GM18508 (cell line): Measurements from ENCODE around the gene MESP1.

Source experiments
- ATAC-seq: cut with Tn5 transposase; IDR thresholded peaks from one replicate; pipeline ENCODE4 v1.9.1; 2021; ENCODE audit warnings: moderate number of reproducible peaks; ENCODE audit not compliant: insufficient read depth, unreplicated experiment

Gene MESP1

DNA sequence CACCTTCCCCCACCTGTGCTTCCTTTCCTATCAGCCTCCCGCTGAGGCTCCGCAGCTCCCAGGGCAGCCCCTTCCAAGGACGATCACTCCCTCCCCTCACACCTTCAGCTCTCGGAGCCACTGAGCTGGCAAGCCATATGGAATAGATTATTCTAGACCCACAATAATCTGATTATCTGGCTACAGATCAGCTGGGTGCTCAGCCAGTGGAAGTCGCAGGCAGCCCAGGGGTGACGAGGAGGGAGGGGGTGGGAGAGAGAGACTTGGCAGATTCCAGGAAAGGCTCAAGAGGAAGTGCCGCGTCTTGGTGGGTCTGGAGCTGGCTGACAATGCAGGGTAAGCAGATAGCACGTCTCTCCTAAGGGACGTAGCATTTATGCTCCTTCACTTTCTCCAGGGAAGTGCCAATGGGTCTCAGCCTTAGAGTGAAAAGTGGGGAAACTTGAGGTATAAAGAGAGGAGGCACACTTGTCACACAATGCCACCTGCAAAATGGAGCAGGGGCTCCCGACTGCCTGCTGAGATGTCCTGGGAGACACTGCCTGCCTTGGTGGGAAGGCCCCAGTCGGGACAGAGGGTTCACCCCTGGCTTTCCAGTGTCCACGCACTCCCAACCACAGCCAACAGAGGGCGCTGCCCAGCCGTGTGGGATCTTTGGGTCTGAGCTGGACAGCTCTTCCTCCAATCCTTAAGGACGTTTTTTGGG lies 9.4 kb upstream of the MESP1 start:
- no peak for ATAC-seq

DNA sequence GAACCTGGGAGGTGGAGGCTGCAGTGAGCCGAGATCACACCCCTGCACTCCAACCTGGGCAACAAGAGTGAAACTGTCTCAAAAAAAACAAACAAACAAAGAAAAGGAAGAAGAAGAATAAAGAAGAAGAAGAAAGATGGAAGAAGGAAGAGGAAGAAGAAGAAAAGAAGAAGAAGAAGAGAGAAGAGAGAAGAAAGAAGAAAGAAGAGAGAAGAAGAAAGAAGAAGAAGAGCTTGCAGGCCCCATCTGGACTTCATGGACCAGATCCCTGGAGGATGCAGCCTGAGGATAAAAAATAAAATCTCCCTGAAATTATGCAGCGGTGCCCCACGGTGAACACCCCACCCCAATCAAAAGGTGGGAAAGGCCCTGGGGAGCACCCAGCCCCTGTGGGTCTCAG lies 8.8 kb upstream of the MESP1 start:
- ATAC-seq = no peak

DNA sequence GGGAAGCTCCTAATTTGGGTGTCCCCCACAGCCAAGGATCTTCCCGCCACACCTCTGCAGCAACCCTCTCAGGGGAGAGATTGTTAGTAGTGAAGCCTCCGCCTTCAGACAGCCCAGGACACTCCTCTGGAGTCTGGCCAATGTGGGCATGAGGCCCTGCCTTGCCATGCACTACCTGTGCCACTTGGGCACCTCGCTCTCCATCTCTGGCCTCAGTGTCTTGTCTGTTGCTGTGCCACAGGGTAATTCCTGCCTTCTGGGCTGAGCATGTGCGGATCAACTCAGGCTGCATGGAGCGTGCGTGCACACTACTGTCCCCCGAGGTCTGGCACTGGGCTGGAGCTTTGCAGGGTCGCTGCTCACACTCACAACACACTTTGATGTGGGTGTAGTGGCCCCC lies 7.9 kb upstream of the MESP1 start:
- no peak for ATAC-seq

DNA sequence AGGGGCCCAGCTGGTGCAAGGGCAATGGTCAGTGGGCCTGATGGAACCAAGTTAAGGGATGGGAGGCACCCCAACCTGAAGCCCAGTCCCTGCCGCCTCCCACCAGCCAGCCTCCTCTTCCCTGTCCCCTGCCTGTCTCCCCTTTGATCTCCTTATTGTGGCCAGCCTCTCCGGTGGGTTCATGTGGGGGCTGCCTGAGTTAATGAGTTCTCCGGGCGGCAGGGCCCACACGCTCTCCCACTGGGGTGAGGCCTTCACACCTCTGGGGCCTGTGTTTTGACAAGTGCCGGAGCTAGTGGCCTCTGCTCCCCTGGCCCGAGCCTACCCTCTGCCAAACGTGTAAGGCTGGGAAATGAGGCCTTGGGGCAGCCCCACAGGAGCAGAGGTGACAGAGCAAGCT lies 7.2 kb upstream of the MESP1 start:
- ATAC-seq = no peak

DNA sequence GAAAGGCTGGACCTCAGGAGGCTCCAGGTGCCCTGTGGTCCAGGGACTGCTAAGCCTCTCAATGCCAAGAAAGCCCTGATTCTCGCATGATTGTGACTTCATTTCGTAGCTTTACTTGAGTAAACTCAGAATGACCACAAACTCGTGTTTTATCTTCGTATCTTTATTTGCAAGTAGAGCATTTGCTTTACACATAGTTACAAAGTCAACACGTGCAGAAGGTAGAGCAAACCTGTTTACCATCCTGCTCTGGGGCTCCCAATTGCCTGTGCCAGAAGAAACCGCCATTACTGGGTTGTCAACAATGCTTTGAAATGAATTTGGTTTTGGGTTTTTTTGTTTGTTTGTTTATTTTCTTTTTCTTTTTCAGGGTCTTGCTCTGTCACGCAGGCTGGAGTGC lies 5.8 kb upstream of the MESP1 start:
- ATAC-seq = no peak

DNA sequence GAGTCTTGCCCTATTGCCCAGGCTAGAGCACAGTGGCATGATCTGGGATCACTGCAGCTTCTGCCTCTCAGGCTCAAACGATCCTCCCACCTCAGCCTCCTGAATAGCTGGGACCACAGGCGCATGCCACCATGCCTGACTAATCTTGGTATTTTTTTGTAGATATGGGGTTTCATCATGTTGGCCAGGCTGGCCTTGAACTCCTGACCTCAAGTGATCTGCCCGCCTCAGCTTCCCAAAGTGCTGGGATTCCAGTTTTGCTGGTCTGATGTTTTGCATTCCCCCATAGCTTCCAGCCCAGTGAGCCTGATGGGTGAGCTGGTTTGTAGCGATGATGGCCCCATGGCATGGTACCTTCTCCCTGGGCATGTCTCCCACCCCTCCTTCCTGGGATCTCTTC lies 4.7 kb upstream of the MESP1 start:
- ATAC-seq = no peak

DNA sequence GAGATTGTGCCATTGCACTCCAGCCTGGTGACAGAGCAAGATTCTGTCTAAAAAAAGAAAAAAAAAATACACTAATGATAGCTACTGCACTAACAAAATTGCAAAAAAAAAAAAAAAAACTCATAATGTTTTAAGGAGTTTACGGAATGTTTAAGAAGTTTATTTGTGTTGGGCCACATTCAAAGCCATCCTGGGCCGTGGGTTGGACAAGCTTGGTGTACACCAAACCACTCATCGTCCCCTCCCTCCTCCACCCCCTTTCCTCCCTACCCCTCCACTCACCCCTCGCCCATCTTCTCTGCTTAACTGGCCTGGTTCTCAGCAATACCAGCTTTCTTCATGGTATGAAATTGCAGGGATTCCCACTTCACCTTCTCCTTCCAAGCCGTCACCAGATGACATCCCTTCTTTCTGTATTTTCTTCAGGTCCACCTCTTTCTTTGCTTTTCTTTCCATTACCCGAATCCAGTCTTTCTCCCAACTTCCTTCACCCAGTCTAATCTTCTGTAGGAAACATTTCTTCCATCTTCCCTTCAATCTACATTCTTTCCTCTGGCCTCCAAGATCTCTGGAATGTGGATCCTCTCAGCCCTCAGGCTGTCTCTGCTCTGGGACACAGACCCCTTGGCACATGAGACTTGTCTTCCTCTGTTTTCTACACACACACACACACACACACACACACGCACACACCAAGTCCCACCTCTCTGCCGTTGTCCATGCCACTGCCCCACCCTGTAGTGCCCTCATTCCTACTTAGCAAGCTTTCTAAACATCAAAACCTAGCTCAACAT lies 3.5 kb upstream of the MESP1 start:
- no peak for ATAC-seq

DNA sequence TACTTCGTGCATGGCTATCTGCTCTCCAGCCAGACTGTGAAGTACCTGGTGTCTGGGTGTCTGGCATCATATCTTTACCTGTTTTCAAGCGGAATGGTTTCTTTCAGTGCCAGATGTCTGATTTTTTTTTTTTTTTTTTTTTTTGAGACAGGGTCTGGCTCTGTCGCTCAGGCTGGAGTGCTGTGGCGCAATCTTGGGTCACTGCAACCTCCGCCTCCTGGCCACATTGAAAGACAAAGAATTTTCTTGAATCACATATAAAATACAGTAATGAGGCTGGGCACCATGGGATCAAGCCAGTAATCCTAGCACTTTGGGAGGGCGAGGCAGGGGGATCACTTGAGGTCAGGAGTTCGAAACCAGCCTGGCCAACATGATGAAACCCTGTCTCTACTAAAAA lies 2.8 kb upstream of the MESP1 start:
- no peak for ATAC-seq

DNA sequence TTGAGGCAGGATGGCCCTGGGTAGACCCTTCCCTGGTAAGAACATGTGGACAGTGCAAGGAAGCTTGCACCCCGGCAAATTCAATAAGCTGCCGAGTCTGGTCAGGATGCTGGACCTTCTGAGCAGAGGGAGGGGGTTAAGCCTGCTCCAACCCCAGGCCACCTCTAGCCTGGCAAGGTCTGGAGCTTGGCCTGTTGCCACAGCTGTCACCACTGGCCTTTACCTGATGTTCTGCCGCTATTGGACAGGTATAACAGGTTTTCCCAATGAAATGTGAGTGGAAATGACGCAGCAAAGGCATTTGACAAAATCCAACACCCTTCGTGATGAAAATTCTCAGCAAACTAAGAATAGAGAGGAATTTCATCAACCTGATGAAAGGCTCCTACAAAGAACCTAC lies 699 bp upstream of the MESP1 start:
- ATAC-seq = no peak

DNA sequence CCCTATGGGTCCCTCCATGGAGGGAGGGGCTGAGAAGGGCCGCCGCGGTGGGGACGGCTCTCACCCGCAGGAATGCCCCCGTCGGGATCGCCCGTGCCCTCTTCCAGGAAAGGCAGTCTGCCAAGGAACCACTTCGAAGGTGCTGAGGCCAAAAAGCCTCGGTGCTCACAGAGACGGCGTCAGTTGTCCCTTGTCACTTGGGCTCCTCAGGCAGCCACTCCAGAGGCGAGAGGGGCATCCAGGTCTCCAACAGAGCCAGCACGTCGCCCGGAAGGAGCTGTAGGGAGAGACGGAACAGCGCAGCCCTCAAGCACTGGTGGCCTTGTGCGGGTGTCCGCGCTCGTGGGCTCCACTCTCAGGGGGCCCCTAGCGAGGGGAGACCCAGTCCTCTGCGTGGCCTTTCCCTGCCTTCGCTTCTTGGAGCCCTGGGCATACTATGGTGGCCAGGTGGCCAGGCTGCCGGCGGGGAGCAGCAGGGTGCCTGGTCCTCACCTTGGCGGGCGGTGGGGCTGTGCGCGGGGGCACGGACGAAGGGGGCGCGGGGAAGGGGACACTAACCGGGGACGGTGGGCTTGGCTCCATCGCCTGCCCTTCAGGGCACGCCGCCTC lies 994 bp downstream of the MESP1 start:
- no peak for ATAC-seq

DNA sequence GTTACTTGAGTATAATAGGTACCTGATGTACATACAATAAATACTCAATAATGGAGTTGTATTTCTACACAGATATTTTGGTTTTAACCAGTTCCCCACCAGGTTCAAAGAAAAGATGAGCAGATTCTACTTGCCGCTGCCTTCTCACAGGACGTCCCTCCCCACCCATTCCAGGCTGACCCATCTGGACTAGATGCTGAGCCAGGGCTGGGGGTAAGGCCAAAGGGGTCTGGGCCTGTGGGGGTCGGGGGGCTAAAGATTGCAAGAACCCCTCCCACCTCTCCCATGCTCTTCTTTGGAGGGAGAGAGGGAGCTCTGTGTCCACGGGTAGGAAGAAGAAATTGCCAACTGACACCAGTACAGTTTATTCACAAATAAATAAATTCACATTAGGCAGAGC lies 1.5 kb downstream of the MESP1 start:
- ATAC-seq = no peak

DNA sequence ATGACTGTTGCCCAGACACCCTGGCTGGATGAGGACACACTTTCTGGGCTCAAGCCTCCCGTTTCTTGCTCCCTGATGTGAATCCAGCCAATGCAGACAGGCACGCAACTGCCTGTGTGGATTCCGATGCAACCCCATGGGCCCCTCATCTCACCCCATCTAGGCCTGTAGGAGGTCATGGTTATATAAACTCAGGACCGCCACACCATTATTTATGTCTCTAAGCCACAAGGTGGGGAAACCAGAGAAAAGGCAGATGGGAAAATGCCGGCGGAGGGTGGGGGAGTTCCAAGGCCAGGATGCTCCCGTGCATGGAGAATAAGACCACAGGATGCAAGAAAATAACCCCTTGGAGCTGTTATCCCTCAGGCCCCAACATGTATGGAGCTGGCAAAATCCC lies 2.0 kb downstream of the MESP1 start:
- no peak for ATAC-seq

DNA sequence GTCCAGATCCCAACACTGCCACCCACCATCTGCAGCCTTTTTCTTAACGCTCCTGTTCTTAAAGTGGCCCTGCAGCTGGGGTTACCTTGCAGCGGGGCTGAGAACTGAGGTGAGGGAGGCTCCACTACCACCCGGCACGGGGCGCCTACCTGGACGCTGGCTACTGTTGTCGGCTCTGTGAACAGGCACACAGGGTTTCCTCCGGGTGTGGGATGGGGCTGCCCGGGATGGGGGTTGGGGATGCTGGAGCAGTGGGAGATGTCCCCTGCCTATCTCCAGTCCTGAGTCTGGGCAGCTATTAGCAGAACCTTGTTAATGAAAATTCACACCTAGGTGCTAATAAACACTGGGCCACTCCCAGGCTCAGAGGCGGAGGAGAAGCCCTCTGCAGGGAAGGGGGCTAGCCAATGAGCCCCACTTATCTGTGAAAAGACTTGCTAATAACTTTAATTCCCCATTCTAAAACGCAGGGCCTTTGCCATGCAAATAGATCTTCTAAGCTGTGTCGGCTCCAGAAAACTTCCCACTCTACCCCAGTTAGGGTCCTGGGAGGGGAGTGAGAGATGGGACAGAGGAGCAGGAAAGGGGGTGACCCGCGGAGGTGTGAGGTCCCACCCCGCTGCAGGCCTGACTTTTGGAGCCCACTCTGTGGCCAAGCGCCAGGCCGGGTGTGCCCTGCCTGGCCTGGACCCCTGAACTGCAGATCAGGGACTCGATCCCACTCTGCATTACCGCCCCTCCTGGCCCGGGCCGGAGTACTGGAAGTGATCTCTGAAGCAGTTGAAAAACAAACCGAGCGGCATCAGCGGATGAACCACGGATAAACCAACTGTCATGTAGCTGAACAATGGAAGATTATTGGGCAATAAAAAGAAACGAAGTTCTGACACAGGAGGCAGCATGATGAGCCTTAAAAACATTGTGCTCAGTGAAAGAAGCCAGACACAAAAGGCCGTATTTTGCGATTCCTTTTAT lies 3.1 kb downstream of the MESP1 start:
- ATAC-seq = no peak

DNA sequence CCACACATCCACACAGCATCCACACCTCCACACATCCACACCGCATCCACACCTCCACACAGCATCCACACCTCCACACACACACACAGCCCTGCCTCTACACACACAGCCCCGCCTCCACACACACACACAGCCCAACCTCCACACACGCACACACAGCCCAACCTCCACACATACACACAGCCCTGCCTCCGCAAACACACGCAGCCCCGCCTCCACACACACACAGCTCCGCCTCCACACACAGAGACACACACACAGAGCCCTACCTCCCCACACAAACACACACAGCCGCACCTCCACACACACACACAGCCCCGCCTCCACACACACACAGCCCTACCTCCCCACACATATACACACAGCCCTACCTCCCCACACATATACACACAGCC lies 4.7 kb downstream of the MESP1 start:
- no peak for ATAC-seq

DNA sequence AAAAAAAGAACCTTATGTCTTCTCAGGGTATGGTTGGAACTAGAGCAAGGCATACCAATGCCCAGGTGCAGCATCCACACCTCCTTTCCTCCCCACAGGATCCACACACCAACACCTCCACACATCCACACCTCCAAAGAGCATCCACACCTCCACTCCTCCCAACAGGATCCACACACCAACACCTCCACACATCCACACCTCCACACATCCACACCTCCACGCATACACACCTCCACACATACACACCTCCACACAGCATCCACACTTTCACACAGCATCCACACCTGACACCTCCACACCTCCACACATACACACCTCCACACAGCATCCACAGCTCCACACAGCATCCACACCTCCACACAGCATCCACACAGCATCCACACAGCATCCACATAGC lies 5.3 kb downstream of the MESP1 start:
- no peak for ATAC-seq

DNA sequence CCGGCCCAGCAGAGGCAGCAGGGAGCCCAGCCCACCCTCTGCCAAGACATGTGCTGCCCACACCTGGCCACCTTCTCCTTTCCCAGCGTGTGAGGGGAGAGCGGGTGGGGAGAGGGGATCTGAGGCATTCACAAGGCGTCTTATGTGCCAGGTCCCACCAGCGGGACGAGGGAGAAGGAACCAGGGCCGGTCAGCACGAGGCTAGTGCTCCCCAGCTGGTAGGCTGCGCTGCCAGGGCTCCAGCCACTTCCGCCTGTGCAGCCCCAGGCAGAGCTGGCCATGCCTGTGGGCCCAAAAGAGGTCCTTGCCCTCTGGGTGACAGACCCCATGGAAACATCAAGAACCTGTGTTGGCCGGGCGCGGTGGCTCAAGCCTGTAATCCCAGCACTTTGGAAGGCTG lies 5.9 kb downstream of the MESP1 start:
- no peak for ATAC-seq

DNA sequence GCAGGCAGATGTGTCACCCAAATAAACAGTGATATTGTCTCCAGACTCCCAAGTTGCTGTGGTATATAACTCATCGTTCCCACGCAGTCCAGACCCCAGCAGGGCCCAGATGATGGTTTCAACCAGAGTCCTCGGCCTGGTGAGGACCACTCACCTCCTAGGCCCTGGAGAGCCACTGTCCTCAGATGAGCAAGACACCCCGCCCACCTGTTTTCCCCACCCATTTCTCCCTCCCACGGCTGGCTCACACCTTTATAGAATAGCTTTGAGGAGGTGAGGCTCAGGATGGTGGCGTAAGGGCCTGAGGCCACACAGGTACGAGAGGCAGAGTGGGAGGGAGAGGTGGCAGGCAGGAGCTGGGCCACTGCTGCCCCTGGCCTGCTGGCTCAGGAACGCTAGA lies 7.5 kb downstream of the MESP1 start:
- ATAC-seq = no peak

DNA sequence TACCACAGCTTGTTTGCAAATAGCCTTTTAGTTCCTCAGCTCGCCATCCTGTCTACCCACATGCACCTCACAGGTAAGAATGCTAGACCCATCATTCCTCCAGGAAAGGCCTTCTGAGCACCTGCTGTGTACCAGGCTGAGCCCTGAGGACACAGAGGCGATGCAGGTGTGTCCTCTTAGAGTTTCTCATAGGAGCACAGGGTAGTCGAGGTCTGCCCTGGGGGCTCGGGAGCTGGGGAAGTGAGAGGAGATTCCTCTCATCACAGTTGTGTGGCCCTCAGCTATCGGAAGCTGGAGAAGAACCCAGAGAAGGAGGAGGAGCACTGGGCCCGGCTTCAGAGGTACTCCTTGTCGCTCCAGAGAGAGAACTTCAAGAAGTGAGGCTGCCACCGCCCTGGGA lies 8.0 kb downstream of the MESP1 start:
- no peak for ATAC-seq

DNA sequence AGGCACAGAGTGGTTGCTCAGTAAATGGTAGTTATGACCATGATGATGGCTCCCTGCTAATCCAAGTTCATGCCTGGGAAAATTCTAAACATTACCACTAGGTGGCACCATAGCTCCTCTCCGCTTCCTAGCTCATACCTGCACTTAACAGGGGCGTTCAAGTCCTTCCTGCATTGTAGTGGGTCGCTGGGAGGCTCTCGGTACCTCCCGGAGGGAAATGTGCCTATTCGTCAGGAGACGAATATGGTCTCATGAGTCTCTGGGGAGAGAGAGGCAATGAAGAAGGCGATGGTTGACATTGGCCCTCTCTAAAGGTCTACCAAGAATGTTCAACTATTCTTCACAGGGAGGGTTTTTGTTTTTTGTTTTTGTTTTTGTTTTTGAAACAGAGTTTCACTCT lies 10.9 kb downstream of the MESP1 start:
- ATAC-seq = no peak

DNA sequence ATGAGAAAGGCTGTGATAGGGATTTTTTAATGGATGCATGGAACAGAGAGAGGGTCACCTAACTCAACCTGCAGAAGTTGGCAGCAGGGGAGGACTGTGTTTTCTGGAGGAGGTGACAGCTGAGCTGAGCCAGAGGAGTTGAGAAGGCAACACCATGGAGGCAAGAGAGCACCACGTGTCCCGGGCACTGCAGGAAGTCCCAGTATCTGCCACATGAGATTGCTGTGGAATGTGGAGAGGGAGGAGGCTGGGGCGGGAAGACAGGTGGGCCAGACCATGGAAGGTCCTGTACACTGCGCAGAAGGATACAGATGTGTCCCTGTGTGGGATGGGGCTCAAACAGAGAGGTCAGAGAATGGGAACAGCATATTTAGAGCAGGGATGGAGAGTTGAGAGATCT lies 15.3 kb downstream of the MESP1 start:
- no peak for ATAC-seq
